Mesodermal cell (in vitro differentiated cells): ENCODE data around the gene FURIN.

ENCODE experiments used
- H3K27ac ChIP-seq: 2 replicates; pipeline ENCODE4 v1.7.0; 2013; ENCODE audit warnings: mild to moderate bottlenecking, low read depth, low read length, moderate library complexity; ENCODE audit not compliant: severe bottlenecking
- H3K36me3 ChIP-seq: 2 replicates; pipeline ENCODE4 v1.7.1; 2013; ENCODE audit warnings: mild to moderate bottlenecking, low read length, moderate library complexity; ENCODE audit not compliant: control insufficient read depth, insufficient read depth
- H3K4me1 ChIP-seq: one replicate; pipeline ENCODE4 v1.7.1; 2013; ENCODE audit warnings: mild to moderate bottlenecking, low read length; ENCODE audit not compliant: insufficient read depth, control insufficient read depth, poor library complexity, severe bottlenecking
- H3K4me3 ChIP-seq: 2 replicates; pipeline ENCODE4 v1.7.0; 2013; ENCODE audit warnings: low read length, control low read depth, mild to moderate bottlenecking; ENCODE audit not compliant: insufficient read depth, poor library complexity, severe bottlenecking; ENCODE audit errors: extremely low read depth
- H3K9me3 ChIP-seq: 2 replicates; pipeline ENCODE4 v1.7.1; 2013; ENCODE audit warnings: mild to moderate bottlenecking, low read length, moderate library complexity; ENCODE audit not compliant: control insufficient read depth
- WGBS, 2 experiments: methylation state at CpG; one replicate each; pipeline ENCODE4 v1.1.5; 2013; ENCODE audit warnings: missing lambda C conversion rate in 2 of 2; ENCODE audit not compliant: insufficient coverage in 2 of 2; 5-methylcytosine and 5-hydroxymethylcytosine counted together

The FURIN gene

DNA sequence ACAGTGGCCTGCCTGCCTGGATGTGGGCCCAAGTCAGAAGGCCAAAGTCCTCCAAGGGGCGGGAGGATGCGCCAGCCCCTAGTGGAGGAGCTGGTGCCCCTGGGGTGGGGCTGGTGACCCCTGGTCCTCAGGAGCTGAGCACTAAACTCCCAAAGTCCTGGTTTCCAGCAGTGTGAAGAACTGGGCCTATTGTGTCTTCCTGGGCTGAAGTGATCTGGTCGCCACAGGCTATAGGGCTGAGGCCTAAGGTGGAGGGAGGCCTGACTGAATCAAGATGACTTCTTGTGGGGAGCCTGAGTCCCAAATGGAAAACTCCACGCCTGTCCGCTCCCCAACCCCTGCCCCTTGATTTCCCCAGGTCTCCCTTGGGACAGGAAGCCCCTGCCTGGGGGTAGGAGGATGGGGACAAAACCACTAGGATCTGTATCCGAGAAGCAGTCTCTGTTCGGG, 15.2 kb downstream of the FURIN start:
- WGBS, 2 experiments: 71 to 100% methylated on average over 3 to 4 of the region's 7 CpGs
- Histone ChIP-seq H3K4me3 (peak overlapping the region; percentile 45), H3K27ac (peak overlapping the region; percentile 76), H3K9me3 (no peaks in the 10 kb centered on the region), H3K36me3 (peaks cover 50% of the 10 kb centered on the region), H3K4me1 (peaks cover 21% of the 10 kb centered on the region)

GRCh38 chr15:90883976-90884718, 15.8 kb downstream of the FURIN start, which contains the start of gene FES:
Gene FES (plus strand): TSS chr15:90884504. CDS start chr15:90885046, 542 bp downstream.
- WGBS, 2 experiments: 18 to 19% methylated on average over 22 to 46 of the region's 58 CpGs
- peaks cover 48% of the 10 kb centered on the region for H3K36me3 ChIP-seq
- H3K27ac ChIP-seq: peak within 1 kb of the TSS; percentile 76
- no peaks in the 10 kb centered on the region for H3K9me3 ChIP-seq
- H3K4me1 ChIP-seq: peaks cover 21% of the 10 kb centered on the region
- peak within 1 kb of the TSS; percentile 45 for H3K4me3 ChIP-seq

GRCh38 chr15:90884719-90885431, 16.5 kb downstream of the FURIN start:
- H3K4me3 ChIP-seq: peak overlapping the region; percentile 45

DNA sequence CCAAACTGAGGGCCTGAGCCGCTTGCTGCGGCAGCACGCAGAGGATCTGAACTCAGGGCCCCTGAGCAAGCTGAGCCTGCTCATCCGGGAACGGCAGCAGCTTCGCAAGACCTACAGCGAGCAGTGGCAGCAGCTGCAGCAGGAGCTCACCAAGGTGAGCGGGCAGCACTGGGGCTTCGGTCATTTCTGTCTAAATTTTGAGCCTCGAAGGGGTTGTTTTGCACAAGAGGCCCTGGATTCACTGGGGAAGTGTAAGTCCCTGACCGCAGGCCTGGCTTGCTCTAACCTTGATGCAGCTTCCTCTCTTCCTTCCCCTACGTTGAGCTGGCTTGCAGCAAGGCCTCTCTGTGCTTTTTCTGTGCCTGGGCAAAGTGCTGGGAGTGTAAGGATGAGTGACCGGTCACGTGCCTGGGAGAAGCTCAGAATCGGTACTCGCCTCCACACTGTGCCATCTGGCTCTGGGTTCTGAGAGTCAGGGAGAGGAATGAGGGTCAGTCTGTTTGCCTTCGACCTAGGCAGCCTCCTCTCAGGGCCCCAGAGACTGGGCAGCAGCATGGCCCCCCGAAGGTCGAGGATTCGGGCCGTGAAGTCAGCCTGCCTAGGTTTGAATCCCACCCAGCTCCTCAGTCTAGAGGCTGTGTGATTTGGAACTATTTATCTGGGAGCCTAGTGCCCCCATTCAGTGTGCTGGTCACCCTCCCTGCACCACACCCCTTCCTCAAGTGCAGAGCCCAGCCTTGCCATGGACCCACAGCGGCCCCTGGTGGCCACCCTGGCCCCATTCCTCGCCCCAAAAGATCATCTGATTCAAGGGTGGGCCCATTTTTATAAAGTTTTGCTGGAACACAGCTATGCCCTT, 17.3 kb downstream of the FURIN start:
- Histone ChIP-seq H3K9me3 (no peaks in the 10 kb centered on the region), H3K27ac (no peak overlapping the region), H3K4me3 (no peak overlapping the region), H3K36me3 (peaks cover 40% of the 10 kb centered on the region), H3K4me1 (peaks cover 21% of the 10 kb centered on the region)
- 72 to 78% methylated on average over 16 to 17 of the region's 23 CpGs for WGBS, 2 experiments

More at GRCh38 chr15:90884719-90885431, 16.5 kb downstream of the FURIN start:
- Histone ChIP-seq H3K9me3 (no peaks in the 10 kb centered on the region), H3K27ac (peak overlapping the region; percentile 76), H3K36me3 (peaks cover 40% of the 10 kb centered on the region), H3K4me1 (peaks cover 21% of the 10 kb centered on the region)
- 68 to 72% methylated on average over 12 to 16 of the region's 16 CpGs for WGBS, 2 experiments

DNA sequence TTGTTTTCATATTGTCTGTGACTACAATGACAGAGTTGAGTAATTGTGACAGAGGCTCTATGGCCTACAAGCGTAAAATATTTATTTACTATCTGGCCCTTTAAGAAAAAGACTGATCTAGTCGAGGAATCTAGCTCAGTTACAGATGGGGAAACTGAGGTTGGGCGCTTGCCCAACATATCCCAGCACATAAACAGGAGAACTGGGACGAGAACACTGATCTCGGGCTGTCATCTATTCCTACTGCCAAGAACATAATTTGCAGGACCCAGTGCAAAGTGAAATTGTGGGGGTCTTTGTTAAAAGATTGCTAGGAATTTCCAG, 17.9 kb downstream of the FURIN start:
- H3K4me3 ChIP-seq: no peak overlapping the region
- H3K27ac ChIP-seq: no peak overlapping the region
- no peaks in the 10 kb centered on the region for H3K9me3 ChIP-seq
- H3K4me1 ChIP-seq: peaks cover 21% of the 10 kb centered on the region
- WGBS, 2 experiments: 65 to 100% methylated on average over 1 to 4 of the region's 5 CpGs
- peaks cover 34% of the 10 kb centered on the region for H3K36me3 ChIP-seq

GRCh38 chr15:90887037-90887481, 18.7 kb downstream of the FURIN start:
- Histone ChIP-seq H3K27ac (no peak overlapping the region), H3K4me3 (no peak overlapping the region), H3K36me3 (peaks cover 32% of the 10 kb centered on the region), H3K4me1 (peaks cover 21% of the 10 kb centered on the region), H3K9me3 (no peaks in the 10 kb centered on the region)
- 93 to 96% methylated on average over 11 of the region's 13 CpGs for WGBS, 2 experiments

DNA sequence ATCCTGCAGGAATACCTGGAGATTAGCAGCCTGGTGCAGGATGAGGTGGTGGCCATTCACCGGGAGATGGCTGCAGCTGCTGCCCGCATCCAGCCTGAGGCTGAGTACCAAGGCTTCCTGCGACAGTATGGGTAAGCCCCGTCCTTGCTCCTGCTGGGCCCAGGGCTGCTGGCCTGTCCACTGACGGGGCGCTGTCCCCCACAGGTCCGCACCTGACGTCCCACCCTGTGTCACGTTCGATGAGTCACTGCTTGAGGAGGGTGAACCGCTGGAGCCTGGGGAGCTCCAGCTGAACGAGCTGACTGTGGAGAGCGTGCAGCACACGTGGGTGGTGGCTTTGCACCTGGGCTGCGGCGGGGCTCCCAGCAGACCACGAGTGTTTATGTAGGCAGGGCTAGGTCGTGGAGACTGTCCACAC, 20.9 kb downstream of the FURIN start:
- Histone ChIP-seq H3K4me3 (no peak overlapping the region), H3K4me1 (peaks cover 12% of the 10 kb centered on the region), H3K9me3 (no peaks in the 10 kb centered on the region), H3K27ac (no peak overlapping the region), H3K36me3 (peaks cover 49% of the 10 kb centered on the region)
- 91 to 96% methylated on average over 14 to 18 of the region's 18 CpGs for WGBS, 2 experiments

DNA sequence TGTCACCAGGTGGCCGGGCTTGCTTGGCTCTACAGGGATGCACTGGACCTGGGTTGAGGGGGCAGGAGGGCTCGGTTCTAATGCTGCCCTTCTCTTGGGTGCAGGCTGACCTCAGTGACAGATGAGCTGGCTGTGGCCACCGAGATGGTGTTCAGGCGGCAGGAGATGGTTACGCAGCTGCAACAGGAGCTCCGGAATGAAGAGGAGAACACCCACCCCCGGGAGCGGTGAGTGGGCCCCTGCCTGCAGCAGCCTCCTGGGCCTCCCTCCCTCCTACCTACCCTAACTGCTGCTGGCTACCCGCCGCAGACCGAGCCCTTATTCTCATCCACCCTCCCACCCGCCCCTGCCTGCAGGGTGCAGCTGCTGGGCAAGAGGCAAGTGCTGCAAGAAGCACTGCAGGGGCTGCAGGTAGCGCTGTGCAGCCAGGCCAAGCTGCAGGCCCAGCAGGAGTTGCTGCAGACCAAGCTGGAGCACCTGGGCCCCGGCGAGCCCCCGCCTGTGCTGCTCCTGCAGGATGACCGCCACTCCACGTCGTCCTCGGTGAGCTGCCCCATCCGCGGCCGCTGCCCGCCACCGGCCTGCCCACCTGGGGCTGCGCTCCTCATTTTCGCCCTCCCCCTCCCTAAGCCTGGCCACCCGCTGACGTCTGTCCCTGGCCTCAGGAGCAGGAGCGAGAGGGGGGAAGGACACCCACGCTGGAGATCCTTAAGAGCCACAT, 21.5 kb downstream of the FURIN start:
- Histone ChIP-seq H3K4me1 (peaks cover 9% of the 10 kb centered on the region), H3K36me3 (peaks cover 49% of the 10 kb centered on the region), H3K27ac (no peak overlapping the region), H3K4me3 (no peak overlapping the region), H3K9me3 (no peaks in the 10 kb centered on the region)
- WGBS, 2 experiments: 82 to 90% methylated on average over 15 to 30 of the region's 31 CpGs

- WGBS, 2 experiments: 87 to 88% methylated on average over 8 of the region's 12 CpGs
- no peaks in the 10 kb centered on the region for H3K9me3 ChIP-seq
- H3K4me1 ChIP-seq: no peaks in the 10 kb centered on the region
- H3K4me3 ChIP-seq: no peak overlapping the region
- H3K36me3 ChIP-seq: peaks cover 58% of the 10 kb centered on the region
- H3K27ac ChIP-seq: no peak overlapping the region
Measured at GRCh38 chr15:90890839-90891238, 22.5 kb downstream of the FURIN start.
